ENCODE results near the gene PARD3B. TPM values are rescaled to one million over a fixed set of nuclear protein-coding genes. Genes with fewer than 3 reads are reported as not detected.

Gene PARD3B
- total RNA-seq, 6 experiments from 2014 or later, result 5.3 to 11.2 (median 8.3) TPM

DNA sequence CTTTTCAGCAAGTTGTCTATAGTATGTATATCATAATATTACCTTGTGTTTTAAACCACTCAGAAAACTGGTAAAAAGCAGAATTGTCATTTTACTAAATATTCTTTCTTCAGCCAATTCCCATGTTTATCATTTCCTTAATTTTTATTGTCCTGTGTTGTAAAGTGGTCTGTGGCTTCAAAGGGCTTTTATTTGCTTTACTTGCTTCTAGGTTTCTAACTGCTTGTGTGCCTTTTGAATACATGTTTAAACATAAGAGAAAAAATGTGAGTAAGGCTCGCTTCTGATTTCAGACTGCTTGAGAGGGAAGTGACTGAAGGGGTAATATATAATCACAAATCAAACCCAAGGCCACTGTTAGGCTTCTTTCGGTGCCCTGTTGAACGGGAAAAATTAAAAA lies 729.5 kb downstream of the PARD3B start:
- no peak for TF ChIP-seq POLR2A (IDR thresholded peaks at IDR 0.05)
- TF ChIP-seq, protein P1, sequence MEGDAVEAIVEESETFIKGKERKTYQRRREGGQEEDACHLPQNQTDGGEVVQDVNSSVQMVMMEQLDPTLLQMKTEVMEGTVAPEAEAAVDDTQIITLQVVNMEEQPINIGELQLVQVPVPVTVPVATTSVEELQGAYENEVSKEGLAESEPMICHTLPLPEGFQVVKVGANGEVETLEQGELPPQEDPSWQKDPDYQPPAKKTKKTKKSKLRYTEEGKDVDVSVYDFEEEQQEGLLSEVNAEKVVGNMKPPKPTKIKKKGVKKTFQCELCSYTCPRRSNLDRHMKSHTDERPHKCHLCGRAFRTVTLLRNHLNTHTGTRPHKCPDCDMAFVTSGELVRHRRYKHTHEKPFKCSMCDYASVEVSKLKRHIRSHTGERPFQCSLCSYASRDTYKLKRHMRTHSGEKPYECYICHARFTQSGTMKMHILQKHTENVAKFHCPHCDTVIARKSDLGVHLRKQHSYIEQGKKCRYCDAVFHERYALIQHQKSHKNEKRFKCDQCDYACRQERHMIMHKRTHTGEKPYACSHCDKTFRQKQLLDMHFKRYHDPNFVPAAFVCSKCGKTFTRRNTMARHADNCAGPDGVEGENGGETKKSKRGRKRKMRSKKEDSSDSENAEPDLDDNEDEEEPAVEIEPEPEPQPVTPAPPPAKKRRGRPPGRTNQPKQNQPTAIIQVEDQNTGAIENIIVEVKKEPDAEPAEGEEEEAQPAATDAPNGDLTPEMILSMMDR (IDR thresholded peaks at IDR 0.05), result no peak
- H3K4me3 ChIP-seq, result no peak overlapping the region

DNA sequence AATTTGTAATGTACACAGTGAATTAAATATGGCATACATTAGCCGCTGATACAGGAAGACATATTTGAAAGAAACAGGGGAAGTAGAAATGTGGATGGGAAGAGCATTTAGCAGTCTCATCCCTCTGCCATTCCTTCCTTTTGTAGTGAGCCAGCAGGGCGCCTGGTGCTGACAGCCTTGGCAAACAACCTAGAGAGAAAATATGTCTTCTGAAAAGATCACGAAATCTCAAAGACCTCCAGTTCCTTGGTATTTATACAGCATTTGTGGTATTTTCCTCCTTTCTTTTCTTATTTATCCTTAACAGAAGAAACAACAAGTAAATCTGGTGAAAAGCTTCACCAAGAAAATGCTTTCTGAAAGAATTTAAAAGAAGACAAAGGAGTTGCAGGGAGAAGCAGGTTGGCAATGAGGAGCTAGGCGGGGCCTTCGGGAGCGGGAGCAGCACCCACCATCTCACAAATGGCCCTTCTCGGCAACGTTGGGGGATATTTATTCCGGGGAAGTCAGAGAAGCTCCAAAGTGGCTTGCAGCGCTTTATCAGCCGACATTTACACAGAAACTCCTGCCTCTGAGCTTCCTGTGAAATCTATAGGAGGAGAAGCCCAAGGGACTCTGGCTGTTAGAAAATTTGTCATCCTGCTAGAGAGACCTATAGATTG lies 731.0 kb downstream of the PARD3B start:
- intact Hi-C loops (cut with DNase I), result no loop called here
- Histone ChIP-seq H3K27me3 (no peaks in the 10 kb centered on the region), H3K4me3 (no peak overlapping the region), H3K9me3 (no peaks in the 10 kb centered on the region), H3K27ac (no peak overlapping the region), H3K36me3 (no peaks in the 10 kb centered on the region), H3K4me1 (no peaks in the 10 kb centered on the region)
- 75% methylated on average over 6 of the region's 11 CpGs for WGBS (ENCODE audit: insufficient coverage, low coverage, low lambda C conversion rate, missing lambda C conversion rate)
- no peak for TF ChIP-seq POLR2A (IDR thresholded peaks at IDR 0.05)
- TF ChIP-seq, protein P1 (IDR thresholded peaks at IDR 0.05), result no peak
- DNase-seq (no peak), ATAC-seq (no peak)

More for the DNA sequence above, 729.5 kb downstream of the PARD3B start:
- no peaks in the 10 kb centered on the region for H3K36me3 ChIP-seq
- DNase-seq, result no peak
- no peak for ATAC-seq
- no peaks in the 10 kb centered on the region for H3K27me3 ChIP-seq
- H3K27ac ChIP-seq, result no peak overlapping the region
- H3K4me1 ChIP-seq, result no peaks in the 10 kb centered on the region
- intact Hi-C loops (cut with DNase I), result no loop called here
- no peaks in the 10 kb centered on the region for H3K9me3 ChIP-seq
- 84% methylated on average over 3 of the region's 3 CpGs for WGBS (ENCODE audit: insufficient coverage, low coverage, low lambda C conversion rate, missing lambda C conversion rate)

DNA sequence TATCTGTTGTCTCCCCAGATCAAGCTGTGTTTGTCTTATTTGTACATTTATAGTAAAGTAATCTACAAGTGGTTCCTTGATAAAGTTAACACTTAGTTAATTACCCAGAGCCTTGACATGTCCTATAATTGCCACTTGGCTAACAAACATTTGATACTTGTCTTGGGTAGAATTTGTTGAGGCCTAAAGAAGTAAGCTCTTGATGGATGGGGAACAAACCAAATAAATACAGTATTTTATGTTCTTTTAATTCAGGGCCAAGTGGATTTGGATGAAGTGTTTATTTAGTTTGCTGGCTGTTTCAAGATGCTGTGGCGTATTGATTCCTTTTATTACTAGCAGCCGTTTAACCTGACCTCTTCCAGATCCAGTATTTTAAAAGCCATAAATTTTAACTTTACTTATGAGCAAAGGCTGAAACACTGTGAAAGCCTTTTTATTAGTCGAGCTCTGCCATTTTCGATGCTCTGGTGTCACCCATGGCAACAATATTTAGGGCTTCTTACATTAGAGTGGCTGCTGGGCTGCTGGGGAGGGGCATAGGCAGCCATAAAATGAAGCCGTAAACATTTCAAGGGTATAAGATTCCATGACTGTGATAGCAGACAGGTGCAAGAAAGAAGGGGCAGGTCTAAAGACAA lies 735.4 kb downstream of the PARD3B start:
- intact Hi-C loops (cut with DNase I), result no loop called here
- no peak for ATAC-seq
- Histone ChIP-seq H3K4me3 (no peak overlapping the region), H3K36me3 (no peaks in the 10 kb centered on the region), H3K9me3 (no peaks in the 10 kb centered on the region), H3K4me1 (no peaks in the 10 kb centered on the region), H3K27ac (no peak overlapping the region), H3K27me3 (no peaks in the 10 kb centered on the region)
- WGBS (ENCODE audit: insufficient coverage, low coverage, low lambda C conversion rate, missing lambda C conversion rate), result 88% methylated on average over 4 of the region's 5 CpGs
- no peak for DNase-seq
- TF ChIP-seq, protein P1 (IDR thresholded peaks at IDR 0.05), result no peak
- no peak for TF ChIP-seq POLR2A (IDR thresholded peaks at IDR 0.05)

DNA sequence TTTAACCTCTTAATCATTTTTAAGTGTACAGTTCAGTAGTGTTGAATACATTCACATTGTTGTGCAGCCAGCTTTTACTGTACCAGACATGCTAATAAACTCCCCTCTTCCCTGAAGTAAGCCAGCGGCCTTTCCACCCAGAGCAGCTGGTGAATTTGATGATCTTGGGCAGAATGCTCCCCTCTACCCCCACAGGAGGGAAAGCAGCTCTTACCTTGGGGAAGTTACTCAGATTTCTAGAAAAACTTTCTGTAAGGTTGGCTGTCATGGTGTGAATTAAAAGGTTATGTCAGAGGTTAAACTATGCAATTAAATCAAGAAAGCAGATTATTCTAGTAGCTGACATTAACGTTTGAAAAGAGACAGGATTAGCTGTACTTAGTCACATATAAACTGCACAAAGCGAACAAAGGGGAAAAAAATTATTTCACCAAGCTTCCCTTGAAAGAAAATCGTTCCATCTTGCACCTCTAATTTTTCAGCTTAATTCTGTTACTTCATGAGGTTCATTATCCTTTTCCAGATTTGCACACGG lies 738.5 kb downstream of the PARD3B start:
- DNase-seq (no peak), ATAC-seq (no peak)
- TF ChIP-seq POLR2A (IDR thresholded peaks at IDR 0.05), result no peak
- Histone ChIP-seq H3K36me3 (no peaks in the 10 kb centered on the region), H3K27me3 (no peaks in the 10 kb centered on the region), H3K4me3 (no peak overlapping the region), H3K27ac (no peak overlapping the region), H3K4me1 (no peaks in the 10 kb centered on the region), H3K9me3 (no peaks in the 10 kb centered on the region)
- WGBS (ENCODE audit: insufficient coverage, low coverage, low lambda C conversion rate, missing lambda C conversion rate), result 80% methylated on average over 5 of the region's 5 CpGs
- intact Hi-C loops (cut with DNase I), result no loop called here

DNA sequence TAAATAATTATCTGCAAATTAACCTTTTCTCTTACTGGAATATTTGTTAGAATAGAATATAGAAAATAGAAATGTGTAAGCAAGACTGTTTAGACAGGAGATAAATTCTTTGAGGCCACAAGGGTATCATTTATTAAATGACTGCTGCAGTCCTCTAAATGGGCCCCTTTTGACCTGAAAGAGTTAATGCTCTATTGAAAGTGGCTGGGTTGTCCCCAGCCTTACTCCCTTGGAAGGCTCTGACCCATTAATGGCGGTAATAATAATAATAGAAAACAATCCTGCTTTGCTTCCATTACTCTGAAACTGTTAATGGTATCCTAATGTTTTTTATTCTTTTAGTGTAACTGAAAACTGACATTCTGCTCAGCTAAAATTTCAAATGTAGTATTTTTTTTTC lies 739.1 kb downstream of the PARD3B start:
- Histone ChIP-seq H3K4me1 (no peaks in the 10 kb centered on the region), H3K27me3 (no peaks in the 10 kb centered on the region), H3K4me3 (no peak overlapping the region), H3K9me3 (no peaks in the 10 kb centered on the region), H3K27ac (no peak overlapping the region), H3K36me3 (no peaks in the 10 kb centered on the region)
- intact Hi-C loops (cut with DNase I), result no loop called here
- DNase-seq (no peak), ATAC-seq (no peak)
- 83% methylated on average over 1 of the region's 1 CpG for WGBS (ENCODE audit: insufficient coverage, low coverage, low lambda C conversion rate, missing lambda C conversion rate)
- TF ChIP-seq, protein P1 (IDR thresholded peaks at IDR 0.05), result no peak
- no peak for TF ChIP-seq POLR2A (IDR thresholded peaks at IDR 0.05)
